HepG2 (cell line): ENCODE results near the gene RAB34. TPM values are rescaled to one million over a fixed set of nuclear protein-coding genes. Genes with fewer than 3 reads are reported as not detected.

Experiments
- GATA4 ChIP-seq: sonication (generic); IDR thresholded peaks from 2 replicates; pipeline ENCODE4 v1.6.1; 2016; ENCODE audit warnings: antibody characterized with exemption, low read depth, borderline replicate concordance
- GFI1 ChIP-seq: sonication (generic); formaldehyde crosslinking; IDR thresholded peaks from 2 replicates; pipeline ENCODE4 v1.5.0; 2020; ENCODE audit warnings: missing genetic modification reagents, mild to moderate bottlenecking, borderline replicate concordance
- HIC2 ChIP-seq: sonication (generic); formaldehyde crosslinking; IDR thresholded peaks from 2 replicates; pipeline ENCODE4 v1.9.0; 2022; ENCODE audit warnings: low read depth, missing genetic modification reagents
- KMT2B ChIP-seq: IDR thresholded peaks from 2 replicates; pipeline ENCODE4 v1.6.1; 2016; ENCODE audit warnings: missing genetic modification reagents, missing compliant biosample characterization
- MEF2D ChIP-seq: sonication (generic); formaldehyde crosslinking; IDR thresholded peaks from 2 replicates; pipeline ENCODE4 v1.5.1; 2020; ENCODE audit warnings: mild to moderate bottlenecking, missing genetic modification reagents
- RARG ChIP-seq: sonication (generic); formaldehyde crosslinking; IDR thresholded peaks from 2 replicates; pipeline ENCODE4 v1.4.0; 2020; ENCODE audit warnings: low read depth, mild to moderate bottlenecking, missing genetic modification reagents
- TAF15 ChIP-seq: fragments of 200-400 bp; formaldehyde crosslinking; IDR thresholded peaks from one replicate; pipeline ENCODE4 v1.6.1; 2018; ENCODE audit warnings: mild to moderate bottlenecking, low read depth, low read length; ENCODE audit not compliant: poor library complexity, severe bottlenecking
- TBX2 ChIP-seq: sonication (generic); formaldehyde crosslinking; IDR thresholded peaks from 2 replicates; pipeline ENCODE4 v1.5.0; 2020; ENCODE audit warnings: missing genetic modification reagents, mild to moderate bottlenecking, borderline replicate concordance
- ZBTB3 ChIP-seq: sonication (generic); formaldehyde crosslinking; IDR thresholded peaks from 2 replicates; pipeline ENCODE4 v1.4.0; 2020; ENCODE audit warnings: low read depth, mild to moderate bottlenecking, moderate library complexity, missing genetic modification reagents, borderline replicate concordance
- ZNF253 ChIP-seq: sonication (generic); formaldehyde crosslinking; IDR thresholded peaks from 2 replicates; pipeline ENCODE4 v1.8.0; 2022; ENCODE audit warnings: mild to moderate bottlenecking, missing genetic modification reagents, borderline replicate concordance
- ZNF30 ChIP-seq: sonication (generic); formaldehyde crosslinking; IDR thresholded peaks from 2 replicates; pipeline ENCODE4 v1.5.0; 2020; ENCODE audit warnings: mild to moderate bottlenecking, missing genetic modification reagents
- ZNF687 ChIP-seq: sonication (generic); formaldehyde crosslinking; IDR thresholded peaks from 2 replicates; pipeline ENCODE4 v1.5.1; 2020; ENCODE audit warnings: mild to moderate bottlenecking, missing genetic modification reagents, moderate library complexity
- ZNF691 ChIP-seq: sonication (generic); formaldehyde crosslinking; IDR thresholded peaks from 2 replicates; pipeline ENCODE4 v1.4.0; 2020; ENCODE audit warnings: missing genetic modification reagents, low read depth, mild to moderate bottlenecking, borderline replicate concordance
- ZNF713 ChIP-seq: sonication (generic); formaldehyde crosslinking; IDR thresholded peaks from 2 replicates; pipeline ENCODE4 v1.4.0; 2020; ENCODE audit warnings: mild to moderate bottlenecking, missing genetic modification reagents
- ZNF746 ChIP-seq: sonication (generic); formaldehyde crosslinking; IDR thresholded peaks from 2 replicates; pipeline ENCODE4 v1.8.0; 2022; ENCODE audit warnings: mild to moderate bottlenecking, missing genetic modification reagents
- polyA plus RNA-seq, 8 experiments: library from polyadenylated mRNA; depleted of rRNA in 3 of 8; stranded (reverse) in 7 of 8; unstranded in 1 of 8; fragments of >200 nt; fragmentation: Illumina TruSeq in 4 of 8; extraction: Trizol in 4 of 8; gene quantifications; 2 replicates each; pipeline versions ENCODE4 v1.2.1 to v1.2.3, GENCODE V29; 2011 to 2016; ENCODE audit warnings: low read depth in 4 of 8, missing spikeins in 1 of 8, mixed read lengths in 1 of 8; ENCODE audit not compliant: insufficient read depth in 1 of 8
- total RNA-seq, 5 experiments: library from RNA; depleted of rRNA; stranded (reverse); fragments of >200 nt; fragmentation: Illumina TruSeq; extraction: Trizol; gene quantifications; 2 replicates each; pipeline ENCODE4 v1.2.3, GENCODE V29; 2016; ENCODE audit warnings: low read depth in 1 of 5
- TF ChIP-seq, protein P1 (sequence below): sonication (generic); formaldehyde crosslinking; IDR thresholded peaks from 2 replicates; pipeline ENCODE4 v1.5.1; 2020; ENCODE audit warnings: mild to moderate bottlenecking, missing genetic modification reagents, borderline replicate concordance
- TF ChIP-seq, protein P2 (sequence below): sonication (generic); formaldehyde crosslinking; conservative IDR thresholded peaks from 2 replicates; pipeline ENCODE4 v1.8.0; 2022; ENCODE audit warnings: mild to moderate bottlenecking, moderate library complexity, missing genetic modification reagents

The RAB34 gene
- total and polyA plus RNA-seq, 2 of the 13 experiments (the other 11 are each of a cell fraction or from before 2014, with no cell fraction given): 0.49 TPM; not detected in 1

DNA sequence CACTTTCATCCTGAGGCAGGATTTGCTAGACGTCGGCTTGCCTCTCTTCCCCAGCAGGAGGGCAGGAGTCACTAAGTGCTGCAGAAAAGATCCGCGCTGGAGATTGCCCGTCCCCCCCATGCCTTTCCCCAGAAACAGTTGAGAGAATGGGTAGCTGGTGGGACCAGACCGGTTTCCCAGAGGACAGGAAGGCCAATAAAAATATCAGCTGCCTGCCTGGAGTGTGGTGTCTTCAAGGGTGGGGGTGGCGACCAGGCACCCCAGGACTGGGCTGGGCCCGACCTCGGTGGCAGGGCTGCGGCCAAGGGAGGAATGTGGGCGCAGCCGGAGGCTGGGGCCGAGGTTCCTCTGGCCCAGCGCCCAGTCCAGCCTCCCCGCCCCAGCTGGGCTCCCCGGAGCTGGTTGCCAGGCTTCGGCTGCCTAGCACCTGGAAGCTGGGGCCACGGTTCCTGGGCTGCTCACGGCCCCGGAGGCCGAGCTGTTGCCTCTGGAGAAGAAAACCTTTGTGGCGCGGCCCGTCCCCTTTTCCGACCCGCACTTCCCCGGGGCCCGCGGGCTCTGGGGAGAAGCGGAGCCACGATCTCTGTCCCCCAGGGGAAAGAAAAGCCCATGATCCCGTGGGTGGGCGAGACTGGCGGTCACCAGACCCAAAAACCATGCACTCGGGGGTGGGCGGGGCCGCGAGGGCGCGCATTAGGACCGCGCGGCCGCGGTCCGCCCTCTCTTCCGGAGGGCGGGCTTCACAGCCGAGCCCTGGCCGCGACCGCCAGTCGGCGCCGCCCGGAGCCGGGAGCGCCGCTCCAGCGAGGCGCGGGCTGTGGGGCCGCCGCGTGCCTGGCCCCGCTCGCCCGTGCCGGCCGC lies 25.8 kb upstream of the RAB34 start, which contains the start of gene TRAF4 (continued):
- TF ChIP-seq ZBTB3 (CRISPR knock-in tag): 0 out of 2 replicates have a peak, but pooled peaks have one; percentile 44
- no peak for TF ChIP-seq KMT2B (CRISPR knock-in tag)
- TF ChIP-seq ZNF746 (CRISPR knock-in tag): peak; percentile 29; the same call in 1 of the 2 replicates
- TF ChIP-seq RARG (CRISPR knock-in tag): no peak
- no peak for TF ChIP-seq ZNF713 (CRISPR knock-in tag)
- TF ChIP-seq ZNF691: peak; percentile 36; the same call in 1 of the 2 replicates
- TF ChIP-seq ZNF30 (CRISPR knock-in tag): no peak
- no peak for TF ChIP-seq GFI1 (CRISPR knock-in tag)
- peak; percentile 82 for TF ChIP-seq TAF15
- TF ChIP-seq, protein P1, sequence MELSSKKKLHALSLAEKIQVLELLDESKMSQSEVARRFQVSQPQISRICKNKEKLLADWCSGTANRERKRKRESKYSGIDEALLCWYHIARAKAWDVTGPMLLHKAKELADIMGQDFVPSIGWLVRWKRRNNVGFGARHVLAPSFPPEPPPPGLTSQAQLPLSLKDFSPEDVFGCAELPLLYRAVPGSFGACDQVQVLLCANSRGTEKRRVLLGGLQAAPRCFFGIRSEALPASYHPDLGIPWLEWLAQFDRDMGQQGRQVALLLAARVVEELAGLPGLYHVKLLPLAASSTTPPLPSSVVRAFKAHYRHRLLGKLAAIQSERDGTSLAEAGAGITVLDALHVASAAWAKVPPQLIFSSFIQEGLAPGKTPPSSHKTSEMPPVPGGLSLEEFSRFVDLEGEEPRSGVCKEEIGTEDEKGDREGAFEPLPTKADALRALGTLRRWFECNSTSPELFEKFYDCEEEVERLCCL (CRISPR knock-in tag): no peak
- peak; percentile 80 for TF ChIP-seq ZNF687 (CRISPR knock-in tag)
- TF ChIP-seq HIC2 (CRISPR knock-in tag): peak; percentile 53; the same call in 1 of the 2 replicates
- TF ChIP-seq, protein P2, sequence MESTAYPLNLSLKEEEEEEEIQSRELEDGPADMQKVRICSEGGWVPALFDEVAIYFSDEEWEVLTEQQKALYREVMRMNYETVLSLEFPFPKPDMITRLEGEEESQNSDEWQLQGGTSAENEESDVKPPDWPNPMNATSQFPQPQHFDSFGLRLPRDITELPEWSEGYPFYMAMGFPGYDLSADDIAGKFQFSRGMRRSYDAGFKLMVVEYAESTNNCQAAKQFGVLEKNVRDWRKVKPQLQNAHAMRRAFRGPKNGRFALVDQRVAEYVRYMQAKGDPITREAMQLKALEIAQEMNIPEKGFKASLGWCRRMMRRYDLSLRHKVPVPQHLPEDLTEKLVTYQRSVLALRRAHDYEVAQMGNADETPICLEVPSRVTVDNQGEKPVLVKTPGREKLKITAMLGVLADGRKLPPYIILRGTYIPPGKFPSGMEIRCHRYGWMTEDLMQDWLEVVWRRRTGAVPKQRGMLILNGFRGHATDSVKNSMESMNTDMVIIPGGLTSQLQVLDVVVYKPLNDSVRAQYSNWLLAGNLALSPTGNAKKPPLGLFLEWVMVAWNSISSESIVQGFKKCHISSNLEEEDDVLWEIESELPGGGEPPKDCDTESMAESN: peak; percentile 72
- TF ChIP-seq TBX2 (CRISPR knock-in tag): peak; percentile 56; the same call in 1 of the 2 replicates
- TF ChIP-seq GATA4: 0 out of 2 replicates have a peak, but pooled peaks have one; percentile 19
- no peak for TF ChIP-seq MEF2D (CRISPR knock-in tag)
- no peak for TF ChIP-seq ZNF253
